GM10266 (cell line): ENCODE measurements around the gene GRID2.
"Not testable (repeated sequence)": the region's sequence is repeated elsewhere in the genome, so short reads cannot be mapped to it uniquely, and the experiment has no call there.

Experiments used
- DNase-seq: peaks from one replicate; pipeline ENCODE4 v3.0.0; 2012; ENCODE audit errors: extremely low spot score
- TF ChIP-seq, protein P1 (sequence below): IDR thresholded peaks from 2 replicates; pipeline ENCODE4 v1.5.1; 2012; ENCODE audit warnings: mild to moderate bottlenecking, low read depth; ENCODE audit not compliant: control insufficient read depth, insufficient read depth; ENCODE audit errors: missing control alignments

GRID2 gene

DNA sequence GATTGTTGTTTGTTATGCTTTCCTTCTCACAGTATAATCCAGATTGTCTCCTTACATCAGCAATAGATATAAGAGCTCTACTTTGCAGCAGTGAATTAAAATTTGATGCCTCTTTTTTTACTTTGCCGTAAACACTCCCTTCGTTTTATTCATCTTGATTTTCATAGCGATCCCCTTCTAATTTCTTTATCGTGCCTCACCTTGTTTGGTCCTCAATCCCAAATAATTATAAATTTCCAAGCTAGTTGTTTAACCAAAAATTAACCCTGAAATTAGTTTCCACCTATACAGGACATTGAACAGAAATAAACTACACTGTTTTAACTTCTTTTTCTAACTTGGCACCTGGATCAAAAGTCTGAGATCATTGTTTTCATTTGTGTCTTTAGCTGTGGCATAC lies 35.1 kb upstream of the GRID2 start:
- no peak for DNase-seq
- TF ChIP-seq, protein P1, sequence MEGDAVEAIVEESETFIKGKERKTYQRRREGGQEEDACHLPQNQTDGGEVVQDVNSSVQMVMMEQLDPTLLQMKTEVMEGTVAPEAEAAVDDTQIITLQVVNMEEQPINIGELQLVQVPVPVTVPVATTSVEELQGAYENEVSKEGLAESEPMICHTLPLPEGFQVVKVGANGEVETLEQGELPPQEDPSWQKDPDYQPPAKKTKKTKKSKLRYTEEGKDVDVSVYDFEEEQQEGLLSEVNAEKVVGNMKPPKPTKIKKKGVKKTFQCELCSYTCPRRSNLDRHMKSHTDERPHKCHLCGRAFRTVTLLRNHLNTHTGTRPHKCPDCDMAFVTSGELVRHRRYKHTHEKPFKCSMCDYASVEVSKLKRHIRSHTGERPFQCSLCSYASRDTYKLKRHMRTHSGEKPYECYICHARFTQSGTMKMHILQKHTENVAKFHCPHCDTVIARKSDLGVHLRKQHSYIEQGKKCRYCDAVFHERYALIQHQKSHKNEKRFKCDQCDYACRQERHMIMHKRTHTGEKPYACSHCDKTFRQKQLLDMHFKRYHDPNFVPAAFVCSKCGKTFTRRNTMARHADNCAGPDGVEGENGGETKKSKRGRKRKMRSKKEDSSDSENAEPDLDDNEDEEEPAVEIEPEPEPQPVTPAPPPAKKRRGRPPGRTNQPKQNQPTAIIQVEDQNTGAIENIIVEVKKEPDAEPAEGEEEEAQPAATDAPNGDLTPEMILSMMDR, result no peak

DNA sequence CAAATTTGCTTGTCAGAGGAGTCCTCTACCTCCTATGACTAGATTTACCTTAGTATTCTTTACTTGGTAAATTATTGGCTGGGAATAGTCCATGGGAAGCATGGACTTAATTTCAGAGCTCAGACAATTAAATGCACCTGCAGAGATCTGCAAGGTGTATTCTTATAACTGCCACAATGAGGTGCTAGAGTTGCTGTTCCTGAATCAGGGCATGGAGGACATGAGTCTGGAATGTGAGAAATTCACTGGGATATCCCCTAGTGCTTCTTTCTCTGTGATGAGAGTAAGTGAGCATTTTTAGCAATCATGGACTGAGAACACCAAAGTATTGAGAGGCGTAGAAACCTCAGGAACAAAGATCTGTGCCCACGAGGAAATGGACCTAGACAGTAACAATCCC lies 32.9 kb upstream of the GRID2 start:
- TF ChIP-seq, protein P1, result no peak
- DNase-seq, result no peak

DNA sequence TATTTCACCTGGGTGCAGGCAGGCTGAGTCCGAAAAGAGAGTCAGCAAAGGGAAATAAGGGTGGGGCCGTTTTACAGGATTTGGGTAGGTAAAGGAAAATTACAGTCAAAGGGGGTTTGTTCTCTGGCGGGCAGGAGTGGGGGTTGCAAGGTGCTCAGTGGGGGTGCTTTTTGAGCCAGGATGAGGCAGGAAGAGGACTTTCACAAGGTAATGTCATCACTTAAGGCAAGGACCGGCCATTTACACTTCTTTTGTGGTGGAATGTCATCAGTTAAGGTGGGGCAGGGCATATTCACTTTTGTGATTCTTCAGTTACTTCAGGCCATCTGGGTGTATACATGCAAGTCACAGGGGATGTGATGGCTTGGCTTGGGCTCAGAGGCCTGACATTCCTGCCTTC lies 32.2 kb upstream of the GRID2 start:
- not testable (repeated sequence) for DNase-seq

DNA sequence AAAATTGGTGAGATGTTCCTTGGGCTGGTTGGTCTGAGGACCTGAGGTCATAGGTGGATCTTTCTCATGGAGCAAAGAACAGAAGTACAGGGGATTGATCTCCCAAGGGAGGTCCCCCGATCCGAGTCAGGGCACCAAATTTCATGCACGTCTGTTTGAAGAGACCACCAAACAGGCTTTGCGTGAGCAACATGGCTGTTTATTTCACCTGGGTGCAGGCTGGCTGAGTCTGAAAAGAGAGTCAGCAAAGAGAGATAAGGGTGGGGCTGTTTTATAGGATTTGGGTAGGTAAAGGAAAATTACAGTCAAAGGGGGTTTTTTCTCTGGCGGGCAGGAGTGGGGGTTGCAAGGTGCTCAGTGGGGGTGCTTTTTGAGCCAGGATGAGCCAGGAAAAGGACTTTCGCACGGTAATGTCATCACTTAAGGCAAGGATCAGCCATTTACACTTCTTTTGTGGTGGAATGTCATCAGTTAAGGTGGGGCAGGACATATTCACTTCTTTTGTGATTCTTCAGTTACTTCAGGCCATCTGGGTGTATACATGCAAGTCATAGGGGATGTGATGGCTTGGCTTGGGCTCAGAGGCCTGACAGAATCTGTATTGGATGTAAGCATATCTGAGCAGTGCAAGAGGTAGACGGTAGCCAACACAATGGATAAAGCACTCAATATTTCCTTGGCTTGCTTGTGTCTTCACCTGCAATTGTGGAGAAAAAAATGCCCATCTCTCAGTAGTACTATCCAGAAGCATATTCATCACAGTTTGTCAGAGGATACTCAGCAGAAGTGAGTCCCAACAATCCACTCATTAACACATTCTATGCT lies 26.5 kb upstream of the GRID2 start:
- DNase-seq, result not testable (repeated sequence)

DNA sequence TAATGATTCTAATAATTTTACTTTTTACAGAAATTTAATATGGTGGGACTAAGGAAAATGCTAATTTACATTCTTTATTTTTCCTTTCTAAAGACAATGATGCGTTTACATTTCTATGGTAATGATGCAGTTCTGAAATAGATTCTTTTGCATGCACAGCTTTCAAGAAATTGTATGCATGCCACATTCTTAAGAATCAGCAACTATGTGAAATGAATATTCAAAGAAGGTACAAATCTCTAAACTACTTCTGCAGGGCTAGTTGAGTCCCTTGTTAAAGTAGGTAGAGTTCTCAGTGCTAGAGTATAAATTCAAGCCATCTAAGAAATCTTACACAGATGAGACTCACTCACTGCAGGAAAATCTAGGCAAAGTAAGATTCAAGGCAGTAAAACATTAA lies 24.5 kb upstream of the GRID2 start:
- TF ChIP-seq, protein P1, result no peak
- DNase-seq, result no peak

DNA sequence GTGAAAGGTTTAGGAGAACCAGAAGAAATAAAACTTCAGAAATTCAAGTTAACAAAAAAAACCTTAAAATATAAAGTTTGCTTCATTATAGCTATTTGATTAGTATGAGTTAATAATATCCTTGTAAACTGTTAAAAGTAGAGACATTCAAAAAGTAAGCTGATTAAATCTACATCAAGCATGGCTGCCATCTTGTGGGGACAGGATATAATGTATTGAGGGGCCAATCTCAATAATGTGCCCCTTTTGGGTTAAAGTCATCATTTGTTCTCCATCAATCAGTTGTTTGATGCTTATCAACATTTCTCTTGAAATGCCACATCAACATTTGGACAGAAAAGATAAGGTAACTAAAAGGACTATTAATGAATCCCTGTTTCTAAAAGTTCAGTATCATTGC lies 4.6 kb upstream of the GRID2 start:
- TF ChIP-seq, protein P1, result no peak
- no peak for DNase-seq

DNA sequence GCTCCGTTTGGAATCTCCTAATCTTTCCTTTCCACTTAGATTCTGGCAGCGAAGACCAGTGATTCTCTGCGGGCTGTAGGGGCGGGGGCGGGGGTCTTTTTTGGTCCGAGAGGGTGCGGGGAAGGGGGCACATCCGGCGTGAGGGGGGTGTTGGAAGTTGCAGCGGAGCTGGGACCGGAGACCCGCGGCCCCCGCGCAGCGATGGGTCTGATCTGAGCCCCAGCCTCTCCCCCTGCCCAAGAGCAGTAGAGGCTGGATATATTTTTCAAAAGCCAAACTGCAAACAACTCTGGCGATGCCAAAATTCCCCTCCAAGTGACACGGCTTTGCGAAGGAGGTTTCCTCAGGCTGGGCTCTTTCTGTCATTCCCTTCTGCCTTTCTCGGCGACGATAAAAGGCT lies 355 bp downstream of the GRID2 start:
- DNase-seq, result no peak
- TF ChIP-seq, protein P1, result no peak

DNA sequence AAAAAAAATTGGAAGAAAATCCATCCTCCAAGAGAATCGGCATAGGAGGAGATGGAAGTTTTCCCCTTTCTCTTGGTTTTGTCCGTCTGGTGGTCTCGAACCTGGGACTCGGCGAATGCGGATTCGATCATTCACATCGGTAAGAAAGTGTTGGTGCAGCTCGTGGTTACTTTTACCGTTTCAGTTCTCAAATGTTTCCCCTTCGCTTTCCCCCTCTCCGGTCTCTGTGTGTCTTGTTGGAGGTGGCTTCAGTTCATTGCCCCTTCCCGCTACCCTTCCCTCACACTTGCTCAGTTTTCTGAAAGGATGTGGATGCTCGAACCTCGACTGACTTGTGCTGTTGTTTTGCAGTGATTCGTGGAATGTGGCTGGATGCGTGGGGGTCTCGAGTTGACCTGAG lies 840 bp downstream of the GRID2 start:
- peak; percentile 26 for DNase-seq
- TF ChIP-seq, protein P1, result no peak
